Fibroblast of mammary gland (primary cell): ENCODE results near the gene NDUFS3.
"Not testable (repeated sequence)": the region's sequence is repeated elsewhere in the genome, so short reads cannot be mapped to it uniquely, and the experiment has no call there.

Experiments
- DNase-seq: peaks from one replicate; pipeline ENCODE4 v3.0.0-alpha.2; 2010; ENCODE audit warnings: low read depth
- H3K4me3 ChIP-seq: 2 replicates; pipeline ENCODE4 v1.5.1; 2011; ENCODE audit warnings: low read depth, mild to moderate bottlenecking, low read length, moderate library complexity; ENCODE audit not compliant: control insufficient read depth
- CTCF ChIP-seq: conservative IDR thresholded peaks from 2 replicates; pipeline ENCODE4 v1.5.1; 2011; ENCODE audit warnings: low read depth, low read length, inconsistent platforms; ENCODE audit not compliant: control insufficient read depth, insufficient read depth

Gene NDUFS3

GRCh38 chr11:47534704-47535251, 44.1 kb upstream of the NDUFS3 start:
- H3K4me3 ChIP-seq: no peak overlapping the region
- TF ChIP-seq CTCF: no peak
- DNase-seq: no peak

DNA sequence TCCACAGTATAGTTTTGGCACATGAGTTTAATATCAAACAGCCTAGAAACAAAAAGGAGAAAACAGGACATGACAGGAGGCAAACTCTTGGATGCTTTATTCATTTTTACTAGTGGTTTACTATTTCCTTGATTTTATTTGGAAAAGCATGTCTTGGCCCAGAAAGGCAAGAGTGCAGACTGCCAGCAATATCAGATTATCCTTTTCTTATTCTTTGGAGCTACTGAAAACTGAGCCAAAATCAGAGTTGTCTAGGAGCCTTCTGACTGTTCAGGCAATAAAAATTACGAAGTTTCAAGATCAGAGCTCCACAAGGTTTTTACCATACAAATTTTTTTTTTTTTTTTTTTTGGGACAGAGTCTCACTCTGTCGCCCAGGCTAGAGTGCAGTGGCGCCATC, 42.0 kb upstream of the NDUFS3 start:
- TF ChIP-seq CTCF: no peak
- DNase-seq: no peak

GRCh38 chr11:47538741-47539565, 39.9 kb upstream of the NDUFS3 start:
- no peak for DNase-seq
- TF ChIP-seq CTCF: no peak
- H3K4me3 ChIP-seq: no peak overlapping the region

More for the DNA sequence above, 42.0 kb upstream of the NDUFS3 start:
- H3K4me3 ChIP-seq: no peak overlapping the region

DNA sequence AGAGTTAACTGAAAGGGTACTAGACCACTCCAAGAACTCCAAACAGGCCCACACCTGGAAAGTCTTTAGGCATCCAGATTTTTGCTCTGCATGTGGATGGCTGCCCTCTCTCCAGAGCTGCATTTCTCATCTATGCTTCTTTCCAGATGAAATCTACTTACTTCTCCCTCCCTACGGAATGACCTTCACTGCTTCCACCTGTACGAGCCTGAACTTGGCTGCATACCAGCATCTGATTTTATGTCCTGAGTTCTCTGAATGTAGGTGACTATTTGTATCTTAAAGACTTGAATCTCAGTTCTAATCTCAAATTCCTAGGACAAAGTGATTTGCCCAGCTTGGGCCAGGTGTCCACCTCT, 39.2 kb upstream of the NDUFS3 start:
- no peak for DNase-seq
- H3K4me3 ChIP-seq: no peak overlapping the region
- TF ChIP-seq CTCF: no peak

- H3K4me3 ChIP-seq: no peak overlapping the region
- TF ChIP-seq CTCF: no peak
These were observed 37.8 kb upstream of the NDUFS3 start for GRCh38 chr11:47541070-47541469.

GRCh38 chr11:47545298-47545697, 33.6 kb upstream of the NDUFS3 start:
- H3K4me3 ChIP-seq: no peak overlapping the region
- TF ChIP-seq CTCF: no peak
- no peak for DNase-seq

More at GRCh38 chr11:47541070-47541469, 37.8 kb upstream of the NDUFS3 start:
- no peak for DNase-seq

- not testable (repeated sequence) for DNase-seq, H3K4me3 ChIP-seq
These were observed 32.6 kb upstream of the NDUFS3 start for GRCh38 chr11:47546274-47546673.
